GM19099 (cell line): Measurements from ENCODE around the gene YEATS2.

ENCODE experiments used
- POLR2A ChIP-seq: IDR thresholded peaks from 3 replicates; pipeline ENCODE4 v1.6.1; 2011; ENCODE audit warnings: low read depth; ENCODE audit not compliant: insufficient read length; ENCODE audit errors: extremely low read depth

The YEATS2 gene

DNA sequence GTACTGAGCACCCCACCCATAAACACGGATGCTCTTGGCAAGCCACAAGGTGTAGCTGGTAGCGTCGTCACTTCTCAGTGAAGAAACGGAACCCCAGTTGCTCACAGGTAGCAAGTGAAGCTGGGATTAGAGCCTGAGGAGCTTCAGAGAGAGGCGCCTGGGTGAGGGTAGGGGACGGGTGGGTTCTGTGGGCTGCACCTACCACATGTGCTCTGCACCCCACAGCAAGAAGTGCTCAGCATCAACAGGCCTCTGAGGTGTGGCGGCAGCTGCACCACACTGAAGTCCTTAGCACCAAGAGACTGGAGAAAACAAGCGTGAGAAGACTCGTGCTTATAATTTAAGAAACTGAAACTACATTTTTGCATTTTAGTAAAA, 118.0 kb downstream of the YEATS2 start:
- no peak for TF ChIP-seq POLR2A

DNA sequence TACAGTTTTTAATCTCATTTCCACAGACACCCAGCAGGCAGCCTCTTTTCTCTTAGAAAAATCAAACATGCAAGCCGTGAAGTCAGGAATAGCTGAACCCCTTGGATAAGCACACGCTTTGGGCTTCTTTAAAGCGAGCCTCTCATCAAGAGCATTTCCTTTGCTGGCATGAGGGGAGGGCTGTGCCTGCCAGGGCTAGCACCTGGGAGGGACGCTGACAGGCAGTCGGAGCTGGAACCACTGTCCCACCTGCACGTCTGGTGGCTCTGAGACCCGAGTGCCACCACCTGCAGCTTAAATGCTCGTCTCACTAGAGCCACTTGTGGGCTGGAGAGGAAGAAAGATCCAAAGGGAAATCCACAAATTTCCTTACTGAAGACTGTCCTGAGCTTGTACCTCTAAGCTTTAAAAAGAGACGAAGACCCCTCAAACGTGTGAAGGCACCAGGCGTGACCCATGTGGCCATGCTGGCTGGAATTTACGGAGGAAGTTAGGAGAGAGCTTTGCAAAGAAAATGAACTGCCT, 118.4 kb downstream of the YEATS2 start:
- no peak for TF ChIP-seq POLR2A

DNA sequence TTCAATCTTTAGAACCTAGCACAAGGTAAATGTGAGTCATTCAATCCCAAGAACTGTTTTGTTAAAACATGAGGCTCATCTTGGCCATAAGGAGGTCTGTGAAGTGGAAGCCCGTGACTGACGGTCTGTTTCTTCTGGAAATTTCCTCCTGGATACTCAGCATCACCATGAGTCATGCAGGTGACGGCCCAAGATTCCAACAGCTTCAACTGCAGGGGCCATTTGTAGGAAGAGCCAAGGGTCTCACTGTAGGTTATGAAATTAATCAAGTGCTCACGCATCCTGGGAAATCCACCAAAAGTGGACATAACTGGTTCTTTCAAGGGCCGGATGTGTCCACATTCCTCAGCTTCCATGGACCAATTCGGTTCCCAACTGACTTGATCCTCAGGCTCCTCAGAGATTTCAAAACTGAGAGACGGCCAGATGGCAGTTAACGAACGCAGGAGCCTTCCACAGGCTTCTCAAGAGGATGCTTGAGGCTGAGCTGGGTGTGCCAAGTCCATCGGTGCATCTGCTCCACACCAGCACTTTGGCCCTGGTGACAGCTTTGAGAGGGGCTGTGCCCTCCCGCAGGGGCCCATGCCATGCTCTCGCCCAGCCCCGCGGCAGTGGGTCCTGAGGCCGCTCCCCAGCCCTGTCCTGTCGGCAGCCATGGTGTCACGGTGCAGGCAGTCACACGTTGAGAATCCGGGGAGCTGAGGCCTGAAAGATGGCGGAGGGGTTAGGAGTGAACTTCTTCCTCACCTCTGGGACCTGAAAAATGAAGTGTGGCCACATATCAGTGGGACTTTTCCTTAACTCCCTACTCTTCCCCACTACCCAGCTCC, 119.3 kb downstream of the YEATS2 start:
- TF ChIP-seq POLR2A: no peak

DNA sequence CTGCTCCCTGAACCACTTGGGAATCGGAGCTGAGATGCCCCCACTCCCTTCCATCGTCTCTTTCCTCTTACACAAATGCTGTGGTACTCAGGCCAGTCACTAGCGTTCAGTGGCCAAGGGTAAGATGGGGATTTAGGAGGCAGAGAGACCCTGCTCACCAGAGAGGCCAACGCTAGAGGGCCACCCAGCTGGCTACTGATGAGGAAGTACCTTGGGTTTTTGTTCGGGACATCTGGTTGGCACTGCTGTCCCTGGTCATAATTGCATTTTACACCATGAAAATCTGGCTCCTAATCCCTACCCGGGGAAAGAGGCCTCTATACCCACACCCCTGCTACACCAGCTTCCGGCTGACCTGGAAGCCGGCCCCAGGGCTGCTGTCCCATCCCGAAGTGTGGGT, 120.0 kb downstream of the YEATS2 start:
- no peak for TF ChIP-seq POLR2A

DNA sequence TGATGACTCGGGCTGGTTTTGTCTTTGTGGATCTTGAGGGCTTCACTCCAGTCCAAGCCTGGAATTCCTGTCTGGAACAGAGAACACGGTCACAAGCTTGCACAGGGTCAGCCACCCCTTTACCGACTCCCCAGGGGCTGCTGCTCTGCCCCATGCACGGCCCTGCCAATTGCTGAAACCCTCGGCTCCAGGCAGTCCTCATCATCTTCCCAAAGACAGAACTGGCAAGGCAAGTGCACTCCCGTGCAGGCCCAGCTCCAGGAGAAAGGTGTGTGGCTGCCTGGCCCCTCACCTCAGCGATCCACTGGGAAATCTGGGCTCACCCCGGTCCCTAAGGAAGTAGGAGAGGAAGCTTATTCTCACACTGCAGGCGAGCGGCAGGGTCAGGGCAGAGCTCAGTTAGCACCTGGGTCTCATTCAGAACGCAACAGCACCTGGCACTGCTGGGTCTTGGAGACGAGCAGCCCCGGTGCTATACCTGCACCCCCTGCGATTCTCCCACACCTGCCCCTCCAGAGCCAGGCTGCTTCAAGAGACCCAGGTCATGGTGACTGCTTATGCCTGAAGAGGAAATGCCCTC, 120.5 kb downstream of the YEATS2 start:
- no peak for TF ChIP-seq POLR2A

DNA sequence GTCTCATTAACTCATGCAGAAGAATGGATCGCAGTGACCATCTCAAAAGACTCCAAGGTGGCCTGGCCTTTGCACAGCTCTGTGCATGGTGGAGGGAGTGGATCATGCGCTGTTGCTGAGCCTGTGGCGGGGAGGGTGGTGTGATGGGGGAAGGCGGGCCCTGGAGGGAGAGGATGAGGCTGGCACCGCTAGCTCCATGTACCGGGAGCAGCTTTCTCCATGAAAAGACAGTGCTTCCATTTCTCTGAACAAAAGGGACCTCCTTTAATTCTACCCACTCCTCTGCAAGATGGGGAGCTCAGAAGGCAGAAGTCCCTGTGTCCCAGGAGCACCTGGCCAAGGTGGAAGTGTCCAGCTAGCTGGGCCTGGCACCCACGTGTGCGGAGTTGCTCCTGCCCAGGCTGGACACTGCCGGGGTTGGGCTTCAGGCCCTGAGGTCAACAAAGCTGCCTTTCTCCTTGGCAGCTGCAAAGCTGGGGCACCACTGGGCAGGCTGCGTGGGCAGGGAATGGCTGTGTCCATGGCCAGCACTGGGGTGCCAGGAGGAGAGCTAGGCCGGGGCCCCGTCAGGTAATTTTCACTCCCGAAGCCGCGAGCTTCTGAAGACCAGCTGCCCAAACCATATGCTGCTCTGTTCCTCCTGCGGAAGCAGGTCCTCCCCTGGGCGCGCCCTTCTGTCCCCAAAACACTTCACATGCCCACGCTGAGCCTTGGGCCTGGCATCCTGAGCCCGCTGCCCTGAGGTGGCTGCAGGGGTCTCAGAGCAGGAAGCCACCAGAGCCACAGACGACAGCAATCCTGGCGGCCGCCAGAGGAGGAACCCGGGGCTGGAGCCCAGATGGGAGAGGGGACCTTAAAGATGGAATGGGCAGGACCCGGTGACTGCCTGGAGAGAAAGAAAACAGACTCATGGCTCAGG, 121.4 kb downstream of the YEATS2 start:
- no peak for TF ChIP-seq POLR2A

DNA sequence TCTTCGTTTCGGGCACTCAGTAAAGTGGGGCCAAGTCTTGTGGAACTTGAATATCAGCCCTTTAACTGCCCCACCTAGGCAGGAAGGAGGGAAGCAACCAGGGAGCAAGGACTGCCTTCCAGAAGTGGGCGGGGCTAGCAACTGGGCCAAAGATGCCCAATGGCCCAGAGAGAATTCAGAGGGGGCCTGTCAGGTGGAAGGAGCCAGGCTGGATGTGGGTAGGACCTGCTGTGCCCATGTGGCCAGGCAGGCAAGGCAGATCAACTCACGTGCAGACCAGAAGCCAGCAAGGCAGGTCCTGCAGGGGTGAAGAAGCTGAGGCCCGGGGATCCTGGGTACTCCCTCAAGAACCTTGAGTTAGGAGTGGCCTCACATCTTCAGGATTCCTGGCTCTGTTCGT, 122.2 kb downstream of the YEATS2 start:
- TF ChIP-seq POLR2A: no peak

DNA sequence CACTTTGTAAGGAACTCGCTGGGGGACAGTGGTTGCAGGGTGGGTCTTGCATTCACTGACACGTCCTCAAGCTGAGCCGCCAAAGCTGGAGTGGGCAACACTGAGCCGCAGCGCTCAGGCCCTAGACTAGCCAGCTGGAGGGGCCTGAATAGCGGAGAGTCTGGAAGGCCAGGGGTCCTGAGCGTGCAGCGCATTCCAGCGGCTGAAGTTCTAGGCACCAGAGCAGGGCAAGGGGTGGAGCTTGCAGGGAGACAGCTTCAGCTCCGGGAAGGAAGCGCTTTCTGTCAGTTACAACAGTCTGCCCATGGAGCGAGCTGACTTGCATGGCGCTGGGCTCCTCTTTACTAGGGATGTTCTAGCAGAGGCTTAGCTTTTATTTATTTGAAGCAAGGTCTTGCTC, 125.0 kb downstream of the YEATS2 start:
- TF ChIP-seq POLR2A: no peak

DNA sequence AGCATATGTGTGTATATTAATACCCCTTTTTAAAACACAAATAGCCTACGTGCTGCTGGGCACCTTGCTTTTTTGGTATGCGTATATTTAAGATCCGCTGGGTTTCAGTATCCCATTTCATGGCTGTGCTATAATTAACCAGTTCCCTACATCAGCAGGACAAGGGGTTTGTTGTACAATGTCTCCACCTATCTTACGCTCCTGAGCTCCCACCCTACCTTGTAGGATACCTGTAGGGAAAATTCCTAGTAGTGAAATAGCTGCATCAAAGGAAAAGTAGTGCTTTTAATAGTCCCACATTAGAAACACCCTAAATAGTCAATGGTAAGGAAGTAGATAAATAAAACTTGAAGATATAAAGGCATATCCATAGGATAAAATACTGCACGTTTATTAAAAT, 126.4 kb downstream of the YEATS2 start:
- TF ChIP-seq POLR2A: no peak

DNA sequence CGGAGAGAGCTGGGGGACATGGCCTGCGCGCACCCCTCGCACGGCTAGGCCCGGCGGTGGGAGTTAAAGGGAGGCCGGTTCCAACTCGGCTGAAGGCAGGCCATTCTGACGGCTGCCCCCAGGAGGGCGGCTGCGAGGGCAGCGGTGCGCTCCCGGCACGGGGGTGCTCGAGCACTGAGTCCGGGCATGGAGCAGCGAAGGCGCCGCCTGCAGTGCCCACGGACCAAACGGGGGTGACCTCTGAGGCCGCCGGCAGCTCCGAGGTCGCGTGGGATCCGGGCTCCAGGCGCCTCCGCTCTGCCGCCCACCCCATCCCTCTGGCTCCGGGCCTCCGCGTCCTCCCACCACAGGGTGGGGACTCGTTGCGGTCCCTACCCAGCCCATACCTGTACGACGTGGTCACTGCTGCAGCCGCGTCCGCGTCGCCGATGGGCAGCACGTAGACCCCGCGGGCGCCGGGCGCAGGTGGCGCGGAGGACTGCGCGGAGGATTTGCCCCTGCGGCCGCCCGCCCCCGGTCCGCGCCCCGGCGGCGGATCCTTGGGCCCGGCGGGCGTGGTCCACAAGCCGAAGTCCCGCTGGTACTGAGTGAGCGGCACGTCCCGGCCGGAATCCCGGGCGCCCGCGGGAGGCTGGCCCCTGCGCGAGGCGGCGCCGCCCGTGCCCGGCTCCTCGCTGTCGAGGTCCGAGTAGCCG, 127.3 kb downstream of the YEATS2 start:
- no peak for TF ChIP-seq POLR2A

DNA sequence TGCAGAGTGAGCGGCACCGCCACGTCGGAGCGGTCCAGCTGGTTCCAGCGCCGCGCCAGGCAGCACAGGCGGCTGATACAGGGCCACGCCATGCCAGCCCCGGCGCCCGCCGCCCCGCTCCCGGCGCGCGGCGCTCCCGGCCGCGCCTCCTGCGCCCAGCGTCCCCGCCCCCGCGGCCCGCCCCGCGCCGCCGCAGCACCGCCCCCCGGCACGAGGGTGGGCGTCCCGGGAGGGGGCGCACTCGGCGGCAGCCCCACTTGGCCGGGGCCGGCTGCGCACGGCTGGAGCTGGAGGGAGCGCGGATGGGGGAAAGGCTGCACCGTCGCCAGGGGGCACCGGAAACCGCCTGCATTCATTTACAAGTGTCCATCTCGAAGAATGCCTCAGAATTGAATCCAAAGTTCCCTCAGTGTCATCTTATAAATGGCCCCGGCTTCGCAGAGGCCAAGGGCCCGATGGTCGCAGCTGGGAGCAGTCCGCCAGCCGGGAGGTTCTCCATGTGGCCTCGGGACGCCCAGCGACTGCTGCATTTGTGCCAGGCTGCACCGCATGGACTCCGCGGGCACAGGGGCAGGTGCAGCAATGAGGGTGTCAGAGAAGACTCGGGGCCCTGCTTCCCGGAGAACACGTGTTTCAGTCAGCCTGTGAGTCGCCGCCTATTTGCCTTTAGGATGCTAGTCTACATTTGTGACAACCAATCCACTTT, 128.0 kb downstream of the YEATS2 start, which contains the start of gene MAP6D1:
TSS of gene MAP6D1 (minus strand) at position 122 of the 706 bp plus-strand sequence. CDS start at position 92, 30 bp downstream.
- TF ChIP-seq POLR2A: no peak

DNA sequence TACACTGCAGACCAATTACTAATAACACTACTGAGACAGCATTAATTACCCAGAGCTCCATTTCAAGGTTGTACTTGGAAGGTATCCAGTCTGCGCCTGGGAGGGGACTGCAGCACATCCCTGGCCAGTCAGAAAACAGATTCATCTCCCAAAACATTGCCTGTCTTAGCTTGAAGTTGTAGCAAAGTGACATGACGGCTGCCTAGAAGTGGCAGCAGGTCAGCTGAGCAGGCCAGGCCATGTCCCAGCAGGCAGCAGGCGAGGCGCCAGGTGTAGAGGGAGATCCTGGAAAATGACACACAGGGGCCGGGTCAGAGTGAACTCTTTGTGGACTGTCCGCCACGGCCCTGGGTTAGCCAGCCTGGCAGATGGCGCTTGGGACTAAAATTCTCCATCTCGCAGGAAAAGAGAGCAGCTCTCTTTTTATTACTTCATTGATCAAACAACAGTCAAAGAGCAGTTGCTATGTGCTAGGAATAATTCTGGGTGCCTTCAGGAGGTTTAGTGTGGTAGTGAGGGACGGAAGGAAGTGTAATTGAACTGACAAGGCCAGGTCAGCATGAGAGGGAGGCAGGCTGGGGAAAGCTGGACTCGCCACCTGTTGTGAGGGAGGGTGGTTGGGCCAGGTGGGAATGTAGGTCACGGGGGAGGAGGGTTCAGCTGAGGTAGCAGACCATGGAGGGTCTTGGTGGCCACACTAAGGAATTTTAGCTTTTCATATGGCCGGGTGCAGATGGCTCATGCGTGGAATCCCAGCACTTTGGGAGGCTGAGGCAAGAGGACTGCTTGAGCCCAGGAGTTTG, 129.1 kb downstream of the YEATS2 start:
- no peak for TF ChIP-seq POLR2A
